Activated T-helper 17 cell treated with anti-CD3 and anti-CD28 coated beads, Interleukin-2, amount 50 U/mL, for 72 hours (primary cell): Measurements from ENCODE around the gene MLN. TPM values are rescaled to one million over a fixed set of nuclear protein-coding genes. Genes with fewer than 3 reads are reported as not detected.

ENCODE experiments used
- ATAC-seq: fragments of 150-1000 bp; cut with Tn5 transposase; replicated peaks from 2 replicates; pipeline ENCODE4 v1.10.0; 2021; ENCODE audit warnings: mild to moderate bottlenecking, moderate library complexity
- H3K27ac Mint-ChIP-seq: one replicate; pipeline ENCODE4 v1.8.0; 2022; ENCODE audit warnings: mixed read lengths
- H3K27me3 Mint-ChIP-seq: one replicate; pipeline ENCODE4 v1.8.0; 2022; ENCODE audit warnings: mixed read lengths
- H3K36me3 Mint-ChIP-seq: one replicate; pipeline ENCODE4 v1.8.0; 2022; ENCODE audit warnings: low read depth, mild to moderate bottlenecking, mixed read lengths
- H3K4me1 Mint-ChIP-seq: one replicate; pipeline ENCODE4 v1.8.0; 2022; ENCODE audit warnings: mixed read lengths
- H3K4me3 Mint-ChIP-seq: one replicate; pipeline ENCODE4 v1.8.0; 2022; ENCODE audit warnings: mild to moderate bottlenecking, mixed read lengths
- H3K9me3 Mint-ChIP-seq: one replicate; pipeline ENCODE4 v1.8.0; 2022; ENCODE audit warnings: mixed read lengths
- total RNA-seq, 2 donors: library from RNA; stranded (reverse); gene quantifications; one replicate each; pipeline ENCODE4 v1.2.3, GENCODE V29; 2022

MLN gene, protein sequence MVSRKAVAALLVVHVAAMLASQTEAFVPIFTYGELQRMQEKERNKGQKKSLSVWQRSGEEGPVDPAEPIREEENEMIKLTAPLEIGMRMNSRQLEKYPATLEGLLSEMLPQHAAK
- total RNA-seq: not detected

DNA sequence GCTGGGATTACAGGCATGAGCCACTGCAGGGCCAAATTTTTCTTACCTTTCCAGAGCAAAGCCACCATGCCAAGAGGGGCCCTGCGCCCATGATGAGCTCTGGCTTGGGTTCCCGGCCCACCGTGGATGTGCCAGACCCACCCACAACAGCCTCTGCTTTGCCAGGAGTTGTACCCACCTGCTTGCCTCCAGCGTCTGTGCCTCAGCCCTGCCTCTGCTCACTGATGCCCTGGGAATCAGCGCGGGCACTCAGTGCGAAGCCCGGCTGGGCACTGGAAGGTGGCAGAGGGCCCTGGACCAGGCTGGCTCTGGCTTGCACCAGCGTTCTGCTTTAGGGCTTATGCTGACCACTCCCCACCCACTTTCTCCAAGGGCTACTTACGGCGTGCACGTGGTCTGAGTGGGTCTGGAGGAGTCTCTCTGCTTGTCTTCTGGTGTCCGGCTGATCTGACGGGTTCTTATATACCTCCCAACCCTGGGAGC is at the start of gene MLN:
MLN (minus strand) TSS at position 433 of the 483 bp plus-strand sequence. CDS start 2,840 bp downstream, outside the sequence.
- Mint-ChIP-seq H3K27ac (no peak within 1 kb of the TSS), H3K4me1 (peaks cover 13% of the 10 kb centered on the region), H3K4me3 (no peak within 1 kb of the TSS), H3K36me3 (no peaks in the 10 kb centered on the region), H3K9me3 (no peaks in the 10 kb centered on the region), H3K27me3 (peaks cover 25% of the 10 kb centered on the region)
- no peak for ATAC-seq

DNA sequence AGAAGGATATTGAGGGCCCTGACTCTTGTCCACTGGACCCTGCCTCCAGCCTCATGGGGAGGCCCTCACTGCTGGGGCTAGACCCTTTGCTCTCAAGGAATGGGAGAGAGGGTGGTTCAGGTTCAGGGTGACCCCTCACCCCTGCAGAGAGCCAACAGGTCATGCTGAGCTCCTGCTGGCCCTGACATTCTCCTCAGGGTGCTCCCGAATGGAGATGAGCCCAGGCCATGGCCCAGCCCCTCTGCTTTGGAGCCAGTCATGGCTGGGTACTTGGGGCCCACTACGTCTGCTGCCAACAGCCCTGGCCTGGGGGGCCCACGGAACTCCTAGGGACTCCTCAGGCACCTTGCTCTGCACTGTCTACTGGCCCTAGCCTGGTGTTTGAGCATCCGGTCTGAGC is 49.2 kb upstream of the MLN start:
- H3K4me3 Mint-ChIP-seq: no peak overlapping the region
- no peak overlapping the region for H3K27ac Mint-ChIP-seq
- H3K9me3 Mint-ChIP-seq: no peaks in the 10 kb centered on the region
- peaks cover 18% of the 10 kb centered on the region for H3K27me3 Mint-ChIP-seq
- no peaks in the 10 kb centered on the region for H3K36me3 Mint-ChIP-seq
- no peak for ATAC-seq
- H3K4me1 Mint-ChIP-seq: no peaks in the 10 kb centered on the region

DNA sequence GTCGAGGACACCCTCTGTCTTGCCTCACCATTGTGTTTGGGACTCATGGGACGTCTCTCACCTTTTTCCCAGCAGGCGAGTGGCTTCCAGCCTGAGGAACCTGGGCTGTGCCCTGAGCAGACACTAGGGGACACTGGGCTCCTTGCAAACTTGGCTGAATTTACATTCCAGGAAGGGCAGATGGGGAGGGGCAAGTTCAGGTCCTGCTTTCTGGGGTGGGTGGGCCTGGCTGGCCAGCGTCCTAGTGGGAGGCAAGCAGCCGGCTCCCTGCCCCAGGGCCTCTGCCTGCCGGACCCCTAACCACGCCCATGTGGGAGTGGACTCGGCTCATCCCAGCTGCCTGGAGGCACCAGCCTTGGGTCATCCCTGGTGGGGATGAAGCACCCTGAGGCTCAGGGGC is 48.2 kb upstream of the MLN start:
- Mint-ChIP-seq H3K27ac (no peak overlapping the region), H3K9me3 (no peaks in the 10 kb centered on the region), H3K27me3 (peaks cover 18% of the 10 kb centered on the region), H3K36me3 (no peaks in the 10 kb centered on the region), H3K4me3 (no peak overlapping the region), H3K4me1 (no peaks in the 10 kb centered on the region)
- ATAC-seq: no peak

DNA sequence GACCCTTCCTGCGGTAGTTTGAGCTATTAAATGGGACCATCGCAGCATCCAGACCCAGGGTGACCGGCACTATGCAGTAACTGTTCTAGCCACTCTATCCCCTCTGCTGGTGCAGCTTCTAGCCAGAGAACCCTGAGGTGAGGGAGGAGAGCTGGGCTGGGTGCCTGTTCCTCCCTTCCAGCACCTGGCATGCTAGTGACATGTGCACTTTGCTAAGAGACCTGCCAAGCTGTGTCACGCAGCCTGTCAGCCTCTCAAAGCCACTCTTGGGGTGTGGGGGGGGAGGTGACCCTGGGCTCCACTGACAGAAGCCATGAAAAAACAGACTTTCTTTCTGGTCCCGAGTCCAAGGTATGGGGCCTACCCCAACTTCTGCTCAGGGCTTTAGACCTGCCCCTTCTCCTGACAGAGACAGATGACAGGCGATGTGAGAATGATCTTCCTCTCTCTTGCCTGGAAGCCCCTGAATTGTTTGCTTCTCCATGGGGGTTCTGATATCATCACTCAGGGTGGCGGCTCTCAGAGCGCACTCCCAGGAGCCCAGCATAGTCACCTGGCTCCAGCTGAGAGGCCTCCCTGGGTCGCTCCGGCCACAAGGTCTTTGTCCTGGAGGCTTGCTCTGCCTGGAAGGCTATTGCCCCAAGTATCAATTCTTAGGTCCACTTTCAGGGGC is 47.2 kb upstream of the MLN start:
- H3K27me3 Mint-ChIP-seq: peaks cover 18% of the 10 kb centered on the region
- no peak overlapping the region for H3K27ac Mint-ChIP-seq

DNA sequence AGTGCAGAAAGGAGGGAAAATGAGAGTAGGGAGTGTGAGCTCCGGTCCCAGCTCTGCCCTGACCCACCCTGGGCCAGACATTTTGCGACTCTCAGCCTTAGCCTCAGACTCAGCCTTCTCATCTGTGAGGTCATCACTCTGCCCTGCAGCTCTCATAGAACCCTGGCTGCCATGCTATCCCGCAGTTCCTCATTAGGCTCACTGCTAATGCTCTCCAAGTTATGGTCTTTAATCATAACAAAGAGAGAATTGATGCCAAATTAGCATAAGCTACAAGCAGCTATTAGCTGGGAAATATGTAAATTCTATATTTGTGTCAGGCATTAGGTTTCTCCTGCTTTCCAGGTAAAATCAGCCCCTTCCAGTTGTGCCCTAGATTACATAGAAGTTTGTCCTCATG is 46.5 kb upstream of the MLN start:
- Mint-ChIP-seq H3K27me3 (peaks cover 18% of the 10 kb centered on the region), H3K36me3 (no peaks in the 10 kb centered on the region), H3K4me1 (no peaks in the 10 kb centered on the region), H3K27ac (no peak overlapping the region), H3K9me3 (no peaks in the 10 kb centered on the region), H3K4me3 (no peak overlapping the region)
- ATAC-seq: no peak

More for the DNA sequence above, 47.2 kb upstream of the MLN start:
- H3K9me3 Mint-ChIP-seq: no peaks in the 10 kb centered on the region
- no peaks in the 10 kb centered on the region for H3K36me3 Mint-ChIP-seq
- H3K4me1 Mint-ChIP-seq: no peaks in the 10 kb centered on the region
- H3K4me3 Mint-ChIP-seq: no peak overlapping the region
- no peak for ATAC-seq

DNA sequence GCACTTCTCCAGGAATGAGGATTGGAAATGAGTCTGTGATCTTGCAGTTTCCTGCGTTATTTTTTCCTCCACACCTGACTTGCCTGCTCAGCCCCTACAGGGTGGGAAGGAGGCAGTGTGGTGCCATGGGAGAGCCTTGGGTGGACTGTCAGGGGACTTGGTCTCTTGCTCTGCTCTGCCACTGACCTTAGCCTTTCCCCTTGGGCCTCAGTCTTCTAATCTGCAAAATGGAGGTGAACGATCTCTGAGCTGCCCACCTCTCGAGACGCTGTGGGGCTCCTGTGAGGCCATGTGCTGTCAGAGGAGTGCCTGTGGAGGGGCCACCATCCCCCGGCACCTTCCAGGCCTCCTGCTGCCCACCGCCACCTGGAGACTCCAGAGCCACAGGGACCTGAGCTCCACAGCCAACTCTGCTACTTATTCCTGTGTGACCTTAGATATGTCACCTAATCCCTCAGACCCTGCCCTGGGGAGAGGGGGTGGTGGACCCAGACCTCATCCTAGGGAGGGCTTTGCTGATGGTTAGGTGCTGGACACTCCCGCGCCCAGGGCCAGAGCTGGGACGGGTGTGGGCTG is 45.8 kb upstream of the MLN start:
- ATAC-seq: no peak
- H3K4me3 Mint-ChIP-seq: no peak overlapping the region
- H3K36me3 Mint-ChIP-seq: no peaks in the 10 kb centered on the region
- peaks cover 15% of the 10 kb centered on the region for H3K27me3 Mint-ChIP-seq
- H3K27ac Mint-ChIP-seq: no peak overlapping the region
- no peaks in the 10 kb centered on the region for H3K4me1 Mint-ChIP-seq
- H3K9me3 Mint-ChIP-seq: no peaks in the 10 kb centered on the region

DNA sequence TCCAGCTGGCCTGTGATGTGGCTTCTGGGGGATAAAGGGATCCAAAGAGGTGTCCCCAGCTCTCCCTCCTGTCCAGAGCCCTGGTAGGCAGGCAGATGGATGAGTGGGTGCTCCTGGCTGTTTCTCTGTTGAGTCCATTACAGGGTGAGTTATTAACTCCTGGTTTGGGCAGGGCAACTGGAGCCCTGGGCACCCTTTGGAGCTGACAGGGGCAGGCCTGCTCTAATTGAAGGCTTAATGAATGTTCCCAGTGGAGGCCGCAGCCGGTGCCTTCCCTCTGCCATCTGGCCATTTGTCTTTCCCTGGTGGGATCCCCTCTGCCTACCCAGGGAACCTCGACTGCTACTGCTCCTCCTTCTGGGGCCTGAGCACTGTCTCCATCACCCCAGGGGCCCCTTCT is 44.7 kb upstream of the MLN start:
- no peak for ATAC-seq
- H3K4me1 Mint-ChIP-seq: no peaks in the 10 kb centered on the region
- H3K4me3 Mint-ChIP-seq: no peak overlapping the region
- peaks cover 11% of the 10 kb centered on the region for H3K27me3 Mint-ChIP-seq
- H3K36me3 Mint-ChIP-seq: no peaks in the 10 kb centered on the region
- no peak overlapping the region for H3K27ac Mint-ChIP-seq
- H3K9me3 Mint-ChIP-seq: no peaks in the 10 kb centered on the region

DNA sequence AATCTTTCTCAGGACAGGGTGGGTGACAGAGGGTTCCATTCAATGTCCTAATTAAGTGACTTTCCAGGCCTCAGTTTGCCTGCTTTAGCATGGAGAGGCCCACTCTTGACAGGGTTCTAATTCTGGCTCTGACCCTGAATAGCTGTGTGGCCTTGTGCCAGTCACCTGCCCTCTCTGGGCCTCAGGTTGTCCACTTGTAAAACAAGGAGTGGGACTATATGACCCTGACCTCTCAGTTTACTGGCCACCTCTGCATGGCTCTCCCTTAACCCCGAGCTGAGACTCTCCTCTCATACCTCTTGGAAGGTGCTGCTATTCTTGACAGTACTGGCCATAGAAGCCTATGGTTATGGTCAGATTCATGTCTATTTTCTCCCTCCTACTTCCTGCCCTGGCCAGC is 44.1 kb upstream of the MLN start:
- Mint-ChIP-seq H3K4me1 (no peaks in the 10 kb centered on the region), H3K9me3 (no peaks in the 10 kb centered on the region), H3K36me3 (no peaks in the 10 kb centered on the region), H3K27me3 (peaks cover 11% of the 10 kb centered on the region), H3K27ac (no peak overlapping the region), H3K4me3 (no peak overlapping the region)
- no peak for ATAC-seq

DNA sequence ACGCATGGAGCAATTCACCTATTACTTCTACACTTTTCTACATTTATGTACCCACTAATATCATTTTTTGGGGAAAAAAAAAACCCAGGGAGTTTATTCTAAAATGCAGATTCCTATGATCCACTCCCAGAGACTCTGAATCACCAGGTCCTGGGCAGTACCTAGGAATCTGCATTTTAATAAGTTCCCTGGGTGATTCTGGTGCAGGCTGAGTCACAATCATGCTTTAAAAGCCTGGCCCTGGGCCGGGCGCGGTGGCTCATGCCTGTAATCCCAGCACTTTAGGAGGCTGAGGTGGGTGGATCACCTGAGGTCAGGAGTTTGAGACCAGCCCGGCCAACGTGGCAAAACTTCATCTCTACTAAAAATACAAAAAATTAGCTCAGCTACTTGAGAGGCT is 43.3 kb upstream of the MLN start:
- peaks cover 11% of the 10 kb centered on the region for H3K27me3 Mint-ChIP-seq
- no peak for ATAC-seq
- H3K4me1 Mint-ChIP-seq: no peaks in the 10 kb centered on the region
- H3K36me3 Mint-ChIP-seq: no peaks in the 10 kb centered on the region
- H3K27ac Mint-ChIP-seq: no peak overlapping the region
- no peak overlapping the region for H3K4me3 Mint-ChIP-seq
- H3K9me3 Mint-ChIP-seq: no peaks in the 10 kb centered on the region

DNA sequence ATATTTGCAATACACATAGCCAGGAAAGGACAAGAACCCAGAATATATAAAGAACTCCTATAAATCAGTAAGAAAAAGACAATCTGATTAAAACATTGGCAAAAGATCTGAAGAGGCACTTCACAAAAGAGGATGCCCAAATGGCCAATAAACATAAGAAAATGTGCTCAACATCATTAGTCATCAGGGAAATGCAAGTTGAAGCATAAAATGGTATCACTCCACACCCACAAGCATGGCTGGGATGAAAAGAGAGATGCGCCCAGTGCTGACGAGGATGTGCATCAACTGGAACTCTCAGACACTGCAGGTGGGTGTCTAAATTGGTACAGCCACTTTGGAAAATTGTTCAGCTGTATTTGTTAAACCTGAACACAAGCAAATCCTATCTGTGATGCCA is 42.4 kb upstream of the MLN start:
- no peak overlapping the region for H3K4me3 Mint-ChIP-seq
- H3K36me3 Mint-ChIP-seq: no peaks in the 10 kb centered on the region
- ATAC-seq: peak; percentile 29
- no peak overlapping the region for H3K27ac Mint-ChIP-seq
- no peaks in the 10 kb centered on the region for H3K9me3 Mint-ChIP-seq
- H3K27me3 Mint-ChIP-seq: peaks cover 5% of the 10 kb centered on the region
- no peaks in the 10 kb centered on the region for H3K4me1 Mint-ChIP-seq

DNA sequence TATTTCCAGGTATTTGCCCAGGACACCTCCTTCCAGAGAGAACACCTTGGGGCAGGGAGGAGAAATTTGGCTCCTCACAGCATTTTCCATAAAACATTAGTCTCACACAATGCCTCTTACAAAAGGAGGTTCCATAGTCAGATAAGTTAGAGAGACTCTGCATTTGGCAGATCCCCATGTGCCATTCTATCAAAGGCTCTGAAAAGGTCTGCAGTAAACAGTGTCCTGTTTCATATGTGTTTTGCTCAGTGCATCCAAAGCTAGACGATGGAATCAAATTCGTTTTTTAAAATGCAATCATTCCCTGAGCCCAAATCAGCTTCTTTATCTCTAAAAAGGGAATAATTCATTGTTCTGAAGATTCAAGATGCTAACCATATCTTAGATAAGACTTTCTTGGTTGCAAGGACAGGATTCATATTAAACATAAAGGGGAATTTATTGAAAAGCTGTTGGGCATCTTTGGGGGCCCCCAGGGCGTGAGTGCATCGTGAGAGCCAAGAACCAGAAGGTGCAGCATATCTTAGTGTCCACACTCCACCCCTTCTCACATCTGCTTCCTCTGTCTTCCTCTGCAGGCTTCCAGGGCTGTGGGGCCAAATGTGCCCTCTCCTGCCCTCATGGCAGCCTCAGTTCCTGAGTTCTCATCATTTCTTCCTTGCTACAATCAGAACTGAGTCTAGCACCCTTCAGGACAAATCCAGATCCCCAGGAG is 41.4 kb upstream of the MLN start:
- Mint-ChIP-seq H3K4me1 (peaks cover 3% of the 10 kb centered on the region), H3K27ac (no peak overlapping the region), H3K36me3 (no peaks in the 10 kb centered on the region), H3K27me3 (peaks cover 3% of the 10 kb centered on the region), H3K9me3 (no peaks in the 10 kb centered on the region), H3K4me3 (no peak overlapping the region)
- ATAC-seq: no peak

DNA sequence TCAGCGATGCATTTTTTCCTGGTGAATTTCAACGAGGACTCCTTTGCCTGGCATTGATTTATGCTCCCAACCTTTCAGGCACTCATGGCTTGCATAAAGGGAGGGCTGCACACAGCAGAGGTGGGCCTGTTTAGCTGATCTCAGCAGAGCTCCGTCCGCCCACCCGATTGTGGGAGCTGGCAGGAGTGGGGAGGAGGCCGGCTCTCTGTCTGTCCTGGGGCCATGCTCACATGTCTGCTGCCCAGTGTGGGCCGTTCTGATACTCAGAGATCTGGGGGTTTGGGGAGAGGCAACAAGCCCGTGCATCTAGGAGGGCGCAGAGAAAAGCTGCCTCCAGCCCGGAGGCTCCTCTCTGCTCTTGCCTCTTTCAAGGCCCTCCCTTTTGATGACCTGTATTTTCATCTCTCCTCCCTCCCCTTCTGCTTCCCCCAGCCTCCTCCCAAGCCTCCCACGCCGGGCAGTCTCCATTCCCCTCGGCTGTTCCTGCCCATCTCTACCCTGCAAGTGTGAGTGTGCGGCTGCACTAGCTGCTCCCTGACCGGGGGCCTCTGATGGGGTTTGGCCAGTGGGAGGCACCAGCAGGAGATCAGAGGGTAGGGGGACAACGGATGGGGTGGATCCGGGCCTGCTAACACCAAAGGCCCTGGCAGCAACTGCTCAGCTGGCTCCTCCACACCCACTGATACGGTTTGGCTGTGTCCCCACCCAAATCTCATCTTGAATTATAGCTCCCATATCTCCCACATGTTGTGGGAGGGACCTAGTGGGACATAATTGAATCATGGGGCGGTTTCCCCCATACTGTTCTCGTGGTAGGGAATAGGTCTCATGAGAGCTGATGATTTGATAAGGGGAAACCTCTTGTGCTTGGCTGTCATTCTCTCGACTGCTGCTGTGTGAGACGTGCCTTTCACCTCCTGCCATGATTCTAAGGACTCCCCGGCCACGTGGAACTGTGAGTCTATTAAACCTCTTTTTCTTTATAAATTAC is 39.6 kb upstream of the MLN start:
- H3K4me1 Mint-ChIP-seq: peaks cover 9% of the 10 kb centered on the region
- no peaks in the 10 kb centered on the region for H3K9me3 Mint-ChIP-seq
- no peak overlapping the region for H3K4me3 Mint-ChIP-seq
- no peaks in the 10 kb centered on the region for H3K36me3 Mint-ChIP-seq
- H3K27ac Mint-ChIP-seq: no peak overlapping the region
- no peaks in the 10 kb centered on the region for H3K27me3 Mint-ChIP-seq
- ATAC-seq: no peak

DNA sequence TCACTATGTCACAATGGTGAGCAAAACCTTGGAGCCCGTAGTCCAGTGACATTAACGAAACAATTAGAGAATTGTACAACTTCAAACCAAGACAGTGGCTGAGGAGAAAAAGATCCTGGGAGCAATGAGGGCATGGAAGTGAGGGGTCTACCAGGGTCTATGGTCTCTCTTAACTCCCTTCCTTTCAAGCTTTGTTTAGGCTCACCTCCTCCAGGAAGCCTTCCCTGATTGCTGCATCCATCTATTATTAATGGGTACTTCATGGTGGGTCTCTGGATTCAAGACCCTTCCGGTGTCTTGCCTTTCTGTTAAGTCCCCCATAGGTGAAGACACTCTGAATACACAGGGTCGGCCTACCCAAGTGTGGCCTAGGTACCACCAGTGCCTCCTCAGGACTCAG is 38.1 kb upstream of the MLN start:
- no peak for ATAC-seq
- Mint-ChIP-seq H3K4me3 (no peak overlapping the region), H3K9me3 (no peaks in the 10 kb centered on the region), H3K27me3 (no peaks in the 10 kb centered on the region), H3K36me3 (no peaks in the 10 kb centered on the region), H3K4me1 (peaks cover 9% of the 10 kb centered on the region), H3K27ac (no peak overlapping the region)

DNA sequence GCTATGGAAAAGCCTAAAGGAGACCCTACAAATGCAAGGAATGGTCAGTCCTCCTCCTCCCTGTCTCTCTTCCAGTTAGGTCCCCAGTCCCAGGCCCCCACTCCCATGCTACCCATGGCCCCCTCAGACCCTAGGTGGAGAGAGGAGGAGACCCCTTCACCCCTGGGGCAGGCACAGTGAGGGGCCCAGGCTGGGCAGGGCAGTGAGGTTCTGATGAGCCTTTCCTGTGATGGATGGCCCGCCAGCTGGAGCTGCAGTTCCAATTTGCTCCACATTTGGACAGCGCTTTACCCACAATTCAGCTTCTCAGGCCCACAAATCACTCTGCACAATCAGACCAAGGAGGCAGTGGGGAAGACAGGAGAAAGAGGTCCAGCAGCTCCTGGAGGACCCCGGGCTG is 37.3 kb upstream of the MLN start:
- H3K4me3 Mint-ChIP-seq: no peak overlapping the region
- no peak overlapping the region for H3K27ac Mint-ChIP-seq
- no peaks in the 10 kb centered on the region for H3K9me3 Mint-ChIP-seq
- no peaks in the 10 kb centered on the region for H3K36me3 Mint-ChIP-seq
- no peaks in the 10 kb centered on the region for H3K27me3 Mint-ChIP-seq
- no peak for ATAC-seq
- peaks cover 9% of the 10 kb centered on the region for H3K4me1 Mint-ChIP-seq
